Stomach smooth muscle (tissue), 2 donors: ENCODE data around the gene PRKCQ.

ENCODE experiments used
- H3K27ac ChIP-seq: one replicate; pipeline ENCODE4 v1.7.0; 2013; ENCODE audit warnings: mild to moderate bottlenecking, low read length, inconsistent platforms
- H3K27me3 ChIP-seq, 2 donors: one replicate each; pipeline ENCODE4 v1.7.0; 2013; ENCODE audit warnings: low read length in 2 of 2; ENCODE audit not compliant: insufficient read depth in 2 of 2, control insufficient read depth in 1 of 2
- H3K36me3 ChIP-seq, 2 donors: one replicate each; pipeline ENCODE4 v1.7.0; 2013; ENCODE audit warnings: low read length in 2 of 2; ENCODE audit not compliant: control insufficient read depth in 2 of 2, insufficient read depth in 2 of 2
- H3K4me1 ChIP-seq: one replicate; pipeline ENCODE4 v1.7.0; 2013; ENCODE audit warnings: low read length; ENCODE audit not compliant: control insufficient read depth, insufficient read depth
- H3K4me3 ChIP-seq, 2 donors: one replicate each; pipeline ENCODE4 v1.7.0; 2013; ENCODE audit warnings: low read length in 2 of 2
- H3K9ac ChIP-seq, 2 donors: one replicate each; pipeline ENCODE4 v1.7.0; 2013; ENCODE audit warnings: low read length in 2 of 2, mild to moderate bottlenecking in 1 of 2
- H3K9me3 ChIP-seq, 2 donors: one replicate each; pipeline ENCODE4 v1.7.0; 2013; ENCODE audit warnings: low read length in 2 of 2; ENCODE audit not compliant: control insufficient read depth in 2 of 2
- donor health status: healthy.
- donor health status: Pancreatic carcinoma.

The PRKCQ gene

GRCh38 chr10:6399879-6400278 lies 180.2 kb downstream of the PRKCQ start:
- H3K9ac ChIP-seq = no peak overlapping the region
- no peaks in the 10 kb centered on the region for H3K27me3 ChIP-seq
- H3K27ac ChIP-seq = no peak overlapping the region
- H3K9me3 ChIP-seq = no peaks in the 10 kb centered on the region
- H3K4me3 ChIP-seq = no peak overlapping the region
- no peaks in the 10 kb centered on the region for H3K36me3 ChIP-seq
- peaks cover 15% of the 10 kb centered on the region for H3K4me1 ChIP-seq

DNA sequence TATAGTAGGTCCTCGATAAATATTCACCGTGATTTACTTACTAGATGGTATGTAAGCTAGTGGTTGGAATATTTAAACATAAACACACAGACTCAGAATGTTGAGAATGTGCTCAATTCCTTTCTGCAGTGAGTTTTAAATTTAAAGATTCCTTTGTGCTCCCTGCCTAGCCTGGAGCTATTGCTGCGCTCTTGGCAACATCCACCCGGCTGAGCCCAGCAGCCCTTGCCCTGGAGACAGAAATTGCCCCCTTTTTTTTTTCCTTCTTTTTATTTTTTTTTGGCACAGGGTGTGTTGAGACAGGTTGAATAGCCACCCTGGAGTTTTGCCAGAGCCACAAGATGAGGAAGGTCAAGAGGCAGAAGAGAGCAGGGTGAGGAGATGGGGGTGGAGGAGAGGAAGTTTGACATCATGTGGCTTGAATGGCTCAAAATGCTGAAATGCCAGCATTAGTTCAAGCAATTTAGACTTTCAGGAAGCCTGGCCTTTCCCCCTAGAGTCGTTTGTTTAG lies 180.8 kb downstream of the PRKCQ start:
- Histone ChIP-seq H3K4me1 (peaks cover 15% of the 10 kb centered on the region), H3K9ac (no peak overlapping the region), H3K27me3 (no peaks in the 10 kb centered on the region), H3K27ac (no peak overlapping the region), H3K4me3 (no peak overlapping the region), H3K9me3 (no peaks in the 10 kb centered on the region), H3K36me3 (no peaks in the 10 kb centered on the region)

DNA sequence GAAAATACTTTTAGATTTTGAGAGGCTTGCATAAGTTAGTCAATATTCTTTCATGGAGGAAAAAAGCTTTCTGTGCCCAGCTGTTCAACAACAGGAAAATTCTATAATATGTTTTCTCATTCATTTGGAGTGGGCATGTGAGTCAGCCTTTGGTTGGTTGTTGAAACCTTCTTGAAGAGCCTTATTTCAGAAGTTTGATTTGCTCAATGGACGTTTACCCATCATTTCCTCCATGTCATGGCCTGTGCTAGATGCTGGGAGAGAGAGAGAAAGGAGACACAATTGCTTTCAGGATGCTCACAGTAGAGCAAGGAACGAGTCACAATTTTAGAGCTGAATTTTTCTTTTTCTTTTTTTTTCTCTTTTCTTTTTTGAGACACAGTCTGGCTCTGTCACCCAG lies 181.7 kb downstream of the PRKCQ start:
- Histone ChIP-seq H3K27me3 (no peaks in the 10 kb centered on the region), H3K27ac (no peak overlapping the region), H3K4me1 (peaks cover 15% of the 10 kb centered on the region), H3K9me3 (no peaks in the 10 kb centered on the region), H3K4me3 (no peak overlapping the region), H3K36me3 (no peaks in the 10 kb centered on the region), H3K9ac (no peak overlapping the region)

DNA sequence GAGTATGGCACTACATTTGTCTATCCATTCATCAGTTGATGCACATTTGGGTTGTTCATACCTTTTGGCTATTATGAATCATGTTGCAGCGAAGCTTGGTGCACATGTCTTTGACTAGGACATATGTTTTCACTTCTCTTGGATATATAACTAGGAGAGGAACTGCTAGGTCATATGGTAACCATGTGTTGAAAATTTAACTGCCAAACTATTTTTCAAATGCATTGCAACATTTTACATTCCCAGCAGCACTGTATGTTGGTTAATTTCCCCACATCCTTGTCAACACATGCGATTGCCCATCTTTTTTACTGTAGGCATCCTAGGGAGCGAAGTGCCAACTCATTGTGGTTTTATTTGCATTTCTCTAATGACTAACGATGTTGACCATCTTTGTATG lies 183.4 kb downstream of the PRKCQ start:
- Histone ChIP-seq H3K9ac (no peak overlapping the region), H3K27me3 (no peaks in the 10 kb centered on the region), H3K9me3 (no peaks in the 10 kb centered on the region), H3K36me3 (no peaks in the 10 kb centered on the region), H3K4me3 (no peak overlapping the region), H3K4me1 (peaks cover 12% of the 10 kb centered on the region), H3K27ac (no peak overlapping the region)

GRCh38 chr10:6396226-6396625 lies 183.8 kb downstream of the PRKCQ start:
- Histone ChIP-seq H3K36me3 (no peaks in the 10 kb centered on the region), H3K4me1 (peaks cover 9% of the 10 kb centered on the region), H3K9ac (no peak overlapping the region), H3K27me3 (no peaks in the 10 kb centered on the region), H3K9me3 (peaks cover 0 to 1% of the 10 kb centered on the region in 2 donors), H3K4me3 (no peak overlapping the region), H3K27ac (no peak overlapping the region)

- Histone ChIP-seq H3K4me1 (peaks cover 9% of the 10 kb centered on the region), H3K36me3 (no peaks in the 10 kb centered on the region), H3K4me3 (no peak overlapping the region), H3K9me3 (peaks cover 0 to 3% of the 10 kb centered on the region in 2 donors), H3K9ac (no peak overlapping the region), H3K27me3 (no peaks in the 10 kb centered on the region), H3K27ac (no peak overlapping the region)
Observed at GRCh38 chr10:6395606-6396005, 184.5 kb downstream of the PRKCQ start.

- Histone ChIP-seq H3K9me3 (peaks cover 3 to 4% of the 10 kb centered on the region in 2 donors), H3K27me3 (no peaks in the 10 kb centered on the region), H3K4me3 (no peak overlapping the region), H3K9ac (no peak overlapping the region), H3K36me3 (no peaks in the 10 kb centered on the region), H3K27ac (no peak overlapping the region), H3K4me1 (peaks cover 2% of the 10 kb centered on the region)
Observed at GRCh38 chr10:6394084-6394483, 186.0 kb downstream of the PRKCQ start.

DNA sequence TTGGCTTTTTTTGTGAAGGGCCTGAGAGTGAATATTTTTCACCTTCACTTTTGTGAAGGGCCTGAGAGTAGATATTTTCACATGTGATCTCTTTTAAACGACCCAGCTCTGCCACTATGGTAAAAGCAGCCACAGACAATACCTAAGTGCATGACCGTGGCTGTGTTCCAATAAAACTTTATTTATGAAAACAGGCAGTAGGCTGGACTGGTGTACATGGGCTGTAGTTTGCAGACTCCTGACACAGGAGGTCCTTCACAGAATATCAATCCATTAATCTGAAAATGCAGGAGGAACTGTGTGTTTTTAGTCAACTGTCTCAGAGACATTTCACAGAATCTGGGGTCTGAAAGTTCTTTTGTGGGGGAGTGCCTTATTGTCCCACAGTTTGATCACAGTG lies 186.9 kb downstream of the PRKCQ start:
- no peak overlapping the region for H3K9ac ChIP-seq
- H3K4me1 ChIP-seq = no peaks in the 10 kb centered on the region
- H3K9me3 ChIP-seq = peaks cover 6 to 9% of the 10 kb centered on the region in 2 donors

GRCh38 chr10:6390213-6390845 lies 189.7 kb downstream of the PRKCQ start:
- no peak overlapping the region for H3K4me3 ChIP-seq
- H3K36me3 ChIP-seq = no peaks in the 10 kb centered on the region
- H3K4me1 ChIP-seq = no peaks in the 10 kb centered on the region
- no peak overlapping the region for H3K9ac ChIP-seq
- no peaks in the 10 kb centered on the region for H3K27me3 ChIP-seq
- no peak overlapping the region for H3K27ac ChIP-seq
- H3K9me3 ChIP-seq = peaks cover 6 to 9% of the 10 kb centered on the region in 2 donors

More for the DNA sequence above, 186.9 kb downstream of the PRKCQ start:
- Histone ChIP-seq H3K27me3 (no peaks in the 10 kb centered on the region), H3K36me3 (no peaks in the 10 kb centered on the region), H3K4me3 (no peak overlapping the region), H3K27ac (no peak overlapping the region)

DNA sequence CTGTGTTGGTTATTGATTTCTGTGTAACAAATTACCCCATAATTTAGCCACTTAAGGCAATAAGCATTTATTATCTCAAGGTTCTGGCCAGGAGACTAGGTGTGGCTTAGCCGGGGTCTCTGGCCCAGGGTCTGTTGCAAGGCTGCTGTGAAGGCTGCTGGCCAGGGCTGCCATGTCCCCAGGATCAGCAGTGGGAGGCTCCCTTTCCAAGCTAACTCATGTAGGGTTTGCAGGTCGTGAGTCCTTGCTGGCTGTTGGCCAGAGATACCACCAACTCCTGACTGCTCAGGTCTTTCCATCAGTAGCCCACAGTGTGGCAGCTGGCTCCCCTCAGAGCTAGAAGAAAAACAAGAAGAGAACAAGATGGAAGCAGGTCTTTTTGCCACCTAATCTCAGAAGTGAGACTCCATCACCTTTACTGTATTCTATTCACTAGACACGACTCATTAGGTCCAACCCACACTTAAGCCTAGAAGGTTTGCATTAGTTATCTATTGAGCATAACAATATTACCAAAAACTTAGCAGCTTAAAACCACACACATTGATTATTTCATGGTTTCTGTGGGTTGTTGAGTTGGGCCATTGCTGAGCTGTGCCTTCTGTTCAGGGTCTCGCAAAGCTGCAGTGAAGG lies 191.7 kb downstream of the PRKCQ start:
- H3K9ac ChIP-seq = no peak overlapping the region
- H3K36me3 ChIP-seq = no peaks in the 10 kb centered on the region
- H3K9me3 ChIP-seq = peaks cover 6 to 9% of the 10 kb centered on the region in 2 donors
- H3K4me3 ChIP-seq = no peak overlapping the region
- peaks cover 4% of the 10 kb centered on the region for H3K4me1 ChIP-seq
- H3K27me3 ChIP-seq = no peaks in the 10 kb centered on the region
- H3K27ac ChIP-seq = no peak overlapping the region

DNA sequence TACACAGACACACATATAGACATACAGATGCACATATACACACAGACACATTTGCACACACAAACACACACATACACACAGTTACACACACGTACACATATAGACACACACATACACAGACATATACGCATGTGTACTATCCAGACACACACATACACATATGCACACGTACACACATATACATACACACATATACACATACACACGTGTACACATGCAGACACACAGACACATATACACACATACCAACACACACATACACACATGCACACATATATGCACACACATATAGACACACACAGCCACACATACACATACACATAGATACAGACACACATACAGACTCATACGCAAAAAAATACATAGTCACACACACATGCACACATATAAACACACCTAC lies 193.1 kb downstream of the PRKCQ start:
- Histone ChIP-seq H3K4me1 (peaks cover 17% of the 10 kb centered on the region), H3K27ac (no peak overlapping the region), H3K4me3 (no peak overlapping the region), H3K9ac (no peak overlapping the region), H3K9me3 (peaks cover 6 to 9% of the 10 kb centered on the region in 2 donors), H3K27me3 (no peaks in the 10 kb centered on the region), H3K36me3 (no peaks in the 10 kb centered on the region)
